H1 (cell line): ENCODE results near the gene ZNF280C. TPM values are rescaled to one million over a fixed set of nuclear protein-coding genes. Genes with fewer than 3 reads are reported as not detected.

Source experiments
- CTCF ChIA-PET: fragments of 300-600 bp; sonication (Branson Sonifier 250); formaldehyde crosslinking; loops from one replicate; lab custom pipeline; 2021; ENCODE audit not compliant: partially characterized antibody; lab: Charles Lee
- POLR2A ChIA-PET: fragments of 300-600 bp; sonication (Branson Sonifier 250); formaldehyde crosslinking; loops from one replicate; lab custom pipeline; 2021; ENCODE audit warnings: inconsistent platforms; ENCODE audit not compliant: partially characterized antibody; lab: Charles Lee
- DNase-seq, 2 experiments: peaks; one replicate each; pipeline versions ENCODE4 v3.0.0 to v3.0.0-alpha.2; 2010 to 2022; ENCODE audit warnings: low spot score in 2 of 2, low read depth in 1 of 2, mixed read lengths in 1 of 2
- FAIRE-seq: peaks from 2 replicates; lab custom pipeline; 2011; peaks lifted over from hg19 to GRCh38; lab: Jason Lieb, UNC
- H2AFZ ChIP-seq: 2 replicates; pipeline ENCODE4 v1.8.1; 2012; ENCODE audit warnings: low read length, inconsistent platforms
- H2AK5ac ChIP-seq: 2 replicates; pipeline ENCODE4 v1.6.1; 2013; ENCODE audit warnings: low read depth, low read length
- H2BK120ac ChIP-seq: replicated peaks from 2 replicates; pipeline ENCODE3; 2013; ENCODE audit warnings: low read depth, low read length, inconsistent platforms
- H2BK12ac ChIP-seq: 2 replicates; pipeline ENCODE4 v1.6.1; 2013; ENCODE audit warnings: low read depth, low read length
- H2BK15ac ChIP-seq: 2 replicates; pipeline ENCODE4 v1.6.1; 2013; ENCODE audit warnings: low read length
- H2BK20ac ChIP-seq: 2 replicates; pipeline ENCODE4 v1.6.1; 2013; ENCODE audit warnings: low read length
- H2BK5ac ChIP-seq: 2 replicates; pipeline ENCODE4 v1.6.1; 2013; ENCODE audit warnings: low read depth, low read length
- H3K14ac ChIP-seq: 2 replicates; pipeline ENCODE4 v1.6.1; 2013; ENCODE audit warnings: inconsistent platforms; ENCODE audit not compliant: insufficient read length
- H3K18ac ChIP-seq: 2 replicates; pipeline ENCODE4 v1.6.1; 2013; ENCODE audit warnings: low read length; ENCODE audit errors: extremely low read depth
- H3K23ac ChIP-seq: 2 replicates; pipeline ENCODE4 v1.6.1; 2013; ENCODE audit warnings: inconsistent platforms; ENCODE audit not compliant: insufficient read length
- H3K23me2 ChIP-seq: 2 replicates; pipeline ENCODE4 v1.6.1; 2013; ENCODE audit warnings: low read depth, low read length
- H3K27ac ChIP-seq: 2 replicates; pipeline ENCODE4 v1.6.1; 2011; ENCODE audit warnings: low read depth, low read length, inconsistent platforms
- H3K27me3 ChIP-seq, 4 experiments: replicated peaks in 1 of 4; 1 replicate in 1 of 4; 2 replicates in 3 of 4; pipeline versions ENCODE4 v1.6.1 to v1.8.1; 2011 to 2013; ENCODE audit warnings: low read length in 3 of 4, mild to moderate bottlenecking in 3 of 4, inconsistent platforms in 2 of 4, mixed read lengths in 2 of 4, moderate library complexity in 1 of 4; ENCODE audit not compliant: control insufficient read depth in 3 of 4, insufficient read depth in 3 of 4; ENCODE audit errors: extremely low read depth in 1 of 4
- H3K36me3 ChIP-seq, 4 experiments: 2 replicates each; pipeline versions ENCODE4 v1.6.1 to v1.8.1; 2011 to 2013; ENCODE audit warnings: mild to moderate bottlenecking in 4 of 4, low read length in 3 of 4, moderate library complexity in 2 of 4, control low read depth in 1 of 4, inconsistent platforms in 1 of 4; ENCODE audit not compliant: insufficient read depth in 4 of 4, control insufficient read depth in 2 of 4
- H3K4ac ChIP-seq: replicated peaks from 2 replicates; pipeline ENCODE3; 2013; ENCODE audit warnings: low read length, low read depth, mixed read lengths, inconsistent platforms; ENCODE audit not compliant: insufficient read length
- H3K4me1 ChIP-seq, 4 experiments: replicated peaks in 1 of 4; 1 replicate in 1 of 4; 2 replicates in 3 of 4; pipeline versions ENCODE4 v1.6.1 to v1.8.1; 2011 to 2013; ENCODE audit warnings: low read length in 3 of 4, inconsistent platforms in 2 of 4, mixed read lengths in 1 of 4; ENCODE audit not compliant: insufficient read depth in 4 of 4, control insufficient read depth in 3 of 4
- H3K4me2 ChIP-seq, 2 experiments: 2 replicates each; pipeline versions ENCODE4 v1.6.1 to v1.8.1; 2011 to 2013; ENCODE audit warnings: low read depth in 2 of 2, low read length in 2 of 2, control low read depth in 1 of 2, inconsistent platforms in 1 of 2, mild to moderate bottlenecking in 1 of 2; ENCODE audit not compliant: insufficient read depth in 1 of 2
- H3K4me3 ChIP-seq, 4 experiments: fragments of 200-600, 300-600 bp in 1 of 4; sonication (generic), shearing (Covaris generic), sonication (Bioruptor Twin) in 1 of 4; 2 replicates each; pipeline versions ENCODE4 v1.5.1 to v1.8.1; 2011 to 2016; ENCODE audit warnings: low read length in 4 of 4, low read depth in 3 of 4, control low read depth in 2 of 4, inconsistent platforms in 2 of 4, mild to moderate bottlenecking in 2 of 4, mixed read lengths in 1 of 4, moderate library complexity in 1 of 4; ENCODE audit not compliant: insufficient read depth in 2 of 4; ENCODE audit errors: extremely low read depth in 1 of 4
- H3K56ac ChIP-seq: replicated peaks from 2 replicates; pipeline ENCODE3; 2013; ENCODE audit warnings: low read depth, mild to moderate bottlenecking, mixed read lengths, low read length, inconsistent platforms; ENCODE audit not compliant: insufficient read length
- H3K79me1 ChIP-seq: 2 replicates; pipeline ENCODE4 v1.6.1; 2013; ENCODE audit warnings: low read depth, low read length, control low read depth
- H3K79me2 ChIP-seq, 2 experiments: 2 replicates each; pipeline versions ENCODE4 v1.6.1 to v1.8.1; 2012 to 2013; ENCODE audit warnings: low read length in 2 of 2, mild to moderate bottlenecking in 2 of 2, inconsistent platforms in 1 of 2; ENCODE audit not compliant: insufficient read depth in 2 of 2, control insufficient read depth in 1 of 2
- H3K9ac ChIP-seq, 4 experiments: replicated peaks in 1 of 4; 1 replicate in 1 of 4; 2 replicates in 3 of 4; pipeline versions ENCODE4 v1.6.1 to v1.8.1; 2011 to 2013; ENCODE audit warnings: low read depth in 3 of 4, low read length in 3 of 4, control low read depth in 2 of 4, mild to moderate bottlenecking in 2 of 4, moderate library complexity in 2 of 4, inconsistent platforms in 1 of 4; ENCODE audit errors: extremely low read depth in 1 of 4
- H3K9me3 ChIP-seq, 2 experiments: 2 replicates each; pipeline versions ENCODE4 v1.6.1 to v1.8.1; 2012 to 2013; ENCODE audit warnings: mild to moderate bottlenecking in 2 of 2, moderate library complexity in 2 of 2, control low read depth in 1 of 2, inconsistent platforms in 1 of 2, low read depth in 1 of 2, low read length in 1 of 2, mixed read lengths in 1 of 2; ENCODE audit not compliant: insufficient read depth in 2 of 2
- H4K20me1 ChIP-seq, 2 experiments: replicated peaks in 1 of 2; 2 replicates each; pipeline versions ENCODE3 to v1.8.1; 2011 to 2013; ENCODE audit warnings: inconsistent platforms in 2 of 2, low read length in 2 of 2, mild to moderate bottlenecking in 1 of 2; ENCODE audit not compliant: insufficient read depth in 2 of 2, control insufficient read depth in 1 of 2
- H4K5ac ChIP-seq: 2 replicates; pipeline ENCODE4 v1.6.1; 2013; ENCODE audit warnings: low read length, low read depth, mixed read lengths, inconsistent platforms; ENCODE audit not compliant: insufficient read length
- H4K8ac ChIP-seq: 2 replicates; pipeline ENCODE4 v1.8.0; 2013; ENCODE audit warnings: mild to moderate bottlenecking, moderate library complexity, low read length, inconsistent platforms; ENCODE audit not compliant: insufficient read depth; ENCODE audit errors: extremely low read depth
- H4K91ac ChIP-seq: replicated peaks from 2 replicates; pipeline ENCODE3; 2013; ENCODE audit warnings: low read length, mixed read lengths, inconsistent platforms; ENCODE audit not compliant: insufficient read length
- CBX5 ChIP-seq: fragments of 300-800, 300-1000 bp; sonication (generic); IDR thresholded peaks from 2 replicates; pipeline ENCODE4 v1.7.1; 2016; ENCODE audit warnings: antibody characterized with exemption, low read length, low read depth
- KDM1A ChIP-seq: fragments of 200-600, 300-600 bp; sonication (generic); IDR thresholded peaks from 2 replicates; pipeline ENCODE4 v1.7.1; 2016; ENCODE audit warnings: mild to moderate bottlenecking, low read length, borderline replicate concordance
- WGBS, 2 experiments: shearing (Covaris generic) in 1 of 2; methylation state at CpG; one replicate each; pipeline versions ENCODE4 v1.1.6 to v1.1.7; 2013 to 2015; ENCODE audit warnings: low lambda C conversion rate in 2 of 2, mixed read lengths in 2 of 2, inconsistent platforms in 1 of 2, low coverage in 1 of 2, missing lambda C conversion rate in 1 of 2; ENCODE audit not compliant: insufficient replicate concordance in 2 of 2, insufficient coverage in 1 of 2, insufficient read length in 1 of 2; ENCODE audit errors: extremely low coverage in 1 of 2, missing lambda C conversion rate in 1 of 2; 5-methylcytosine and 5-hydroxymethylcytosine counted together
- polyA plus RNA-seq, 7 experiments: library from polyadenylated mRNA; depleted of rRNA in 3 of 7; stranded (reverse) in 5 of 7; unstranded in 2 of 7; fragments of >200 nt in 5 of 7; fragments of 200-250 nt in 2 of 7; gene quantifications; 1 replicate in 5 of 7; 2 replicates in 1 of 7; 4 replicates in 1 of 7; pipeline versions ENCODE4 v1.2.1 to v1.2.3, GENCODE V29; 2011 to 2013; ENCODE audit warnings: missing spikeins in 2 of 7, mixed read lengths in 2 of 7
- total RNA-seq: library from RNA; stranded (reverse); fragmentation: NEBNext Ultra II Directional; extraction: Animal tissue kit (Norgen Biotek cat#: 25700); gene quantifications from 2 replicates; pipeline ENCODE4 v1.2.1, GENCODE V29; 2021

The ZNF280C gene
- total and polyA plus RNA-seq, 2 of the 8 experiments (the other 6 are each of a cell fraction or from before 2014, with no cell fraction given): 8.4 to 13.4 TPM

DNA sequence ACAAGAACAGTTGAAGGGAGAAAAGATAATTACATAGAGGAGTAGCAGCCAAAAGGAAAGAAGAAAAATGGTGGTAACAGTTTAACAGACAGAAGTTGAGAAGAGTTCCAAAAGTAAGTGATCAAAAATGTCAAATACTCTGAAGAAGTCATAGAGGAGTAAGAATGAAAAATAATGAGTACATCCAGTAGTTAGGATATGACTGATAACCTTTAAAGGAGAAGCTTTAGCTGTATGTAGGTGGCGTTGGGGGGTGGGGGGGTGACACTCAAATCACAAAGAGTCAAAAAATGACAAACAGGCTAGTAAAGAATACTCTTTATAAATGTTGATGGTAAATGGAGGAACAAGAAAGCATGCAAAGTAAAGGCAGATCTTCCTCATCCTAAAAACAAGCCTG lies 56.3 kb downstream of the ZNF280C start:
- POLR2A ChIA-PET: no interaction called here
- Histone ChIP-seq H3K79me2 (no peaks in the 10 kb centered on the region), H2AK5ac (no peak overlapping the region), H3K14ac (no peak overlapping the region), H3K56ac (no peak overlapping the region), H2BK5ac (no peak overlapping the region), H4K20me1 (peaks cover 0 to 1% of the 10 kb centered on the region in 2 experiments), H3K79me1 (no peaks in the 10 kb centered on the region), H3K23ac (no peak overlapping the region), H3K27ac (no peak overlapping the region), H3K9ac (no peak overlapping the region), H3K4me2 (no peak overlapping the region), H2BK15ac (no peak overlapping the region), H3K4me1 (no peaks in the 10 kb centered on the region), H2BK20ac (no peak overlapping the region), H3K4ac (no peak overlapping the region), H4K8ac (no peak overlapping the region), H4K5ac (no peak overlapping the region), H2BK12ac (no peak overlapping the region), H2BK120ac (no peak overlapping the region), H3K36me3 (peaks cover 0 to 45% (median 17%) of the 10 kb centered on the region in 4 experiments; a peak in 5 of 8 replicates), H3K9me3 (no peaks in the 10 kb centered on the region), H3K23me2 (no peaks in the 10 kb centered on the region), H3K27me3 (no peaks in the 10 kb centered on the region), H3K4me3 (no peak overlapping the region), H3K18ac (no peak overlapping the region), H2AFZ (no peak overlapping the region), H4K91ac (no peak overlapping the region)
- 100% methylated on average over 1 of the region's 1 CpG; no CpG with 5 or more reads in 1 of the 2 experiments for WGBS, 2 experiments
- CTCF ChIA-PET: no interaction called here
- FAIRE-seq: no peak
- DNase-seq: no peak
- no peak for TF ChIP-seq KDM1A
- no peak for TF ChIP-seq CBX5
